Activated T-cell treated with anti-CD3 and anti-CD28 coated beads, Interleukin-2, amount 50 U/mL, for 48 hours (primary cell): ENCODE results near the gene ANKRD45.
"Not testable (repeated sequence)": the region's sequence is repeated elsewhere in the genome, so short reads cannot be mapped to it uniquely, and the experiment has no call there.

Experiments used
- DNase-seq, 2 experiments: peaks; one replicate each; pipeline ENCODE4 v3.0.0-alpha.2; 2020

The ANKRD45 gene

GRCh38 chr1:173570370-173571007 lies 99.2 kb downstream of the ANKRD45 start:
- no peak for DNase-seq

DNA sequence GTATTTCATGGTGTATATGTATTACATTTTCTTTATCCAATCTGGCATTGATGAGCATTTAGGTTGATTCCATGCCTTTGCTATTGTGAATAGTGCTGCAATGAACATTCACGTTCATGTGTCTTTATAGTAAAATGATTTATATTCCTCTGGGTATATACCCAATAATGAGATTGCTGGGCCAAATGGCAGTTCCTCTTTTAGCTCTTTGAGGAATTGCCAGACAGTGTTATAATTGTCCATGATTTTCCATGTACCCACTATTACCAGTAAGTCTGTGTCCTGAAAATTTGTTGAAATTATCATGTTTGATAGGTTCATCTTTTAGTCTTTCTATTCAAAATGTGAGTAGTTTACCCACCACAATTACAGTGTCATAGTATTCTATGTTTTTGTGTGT lies 101.2 kb downstream of the ANKRD45 start:
- no peak for DNase-seq

DNA sequence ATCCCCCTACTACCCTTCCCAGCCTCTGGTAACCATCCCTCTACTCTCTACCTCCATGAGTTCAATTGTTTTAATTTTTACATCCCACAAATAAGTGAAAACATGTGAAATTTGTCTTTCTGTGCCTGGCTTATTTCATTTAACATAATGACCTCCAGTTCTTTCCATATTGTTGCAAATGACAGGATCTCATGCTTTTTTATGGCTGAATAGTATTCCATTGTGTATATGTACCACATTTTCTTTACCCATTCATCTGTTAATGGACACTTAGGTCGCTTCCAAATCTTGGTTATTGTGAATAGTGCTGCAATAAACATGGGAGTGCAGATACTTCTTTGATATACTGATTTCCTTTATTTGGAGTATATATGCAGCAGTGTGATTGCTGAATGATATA lies 105.8 kb downstream of the ANKRD45 start:
- not testable (repeated sequence) for DNase-seq

GRCh38 chr1:173562813-173563212 lies 106.8 kb downstream of the ANKRD45 start:
- no peak for DNase-seq

- DNase-seq: no peak
Measured at GRCh38 chr1:173561263-173561662, 108.4 kb downstream of the ANKRD45 start.

DNA sequence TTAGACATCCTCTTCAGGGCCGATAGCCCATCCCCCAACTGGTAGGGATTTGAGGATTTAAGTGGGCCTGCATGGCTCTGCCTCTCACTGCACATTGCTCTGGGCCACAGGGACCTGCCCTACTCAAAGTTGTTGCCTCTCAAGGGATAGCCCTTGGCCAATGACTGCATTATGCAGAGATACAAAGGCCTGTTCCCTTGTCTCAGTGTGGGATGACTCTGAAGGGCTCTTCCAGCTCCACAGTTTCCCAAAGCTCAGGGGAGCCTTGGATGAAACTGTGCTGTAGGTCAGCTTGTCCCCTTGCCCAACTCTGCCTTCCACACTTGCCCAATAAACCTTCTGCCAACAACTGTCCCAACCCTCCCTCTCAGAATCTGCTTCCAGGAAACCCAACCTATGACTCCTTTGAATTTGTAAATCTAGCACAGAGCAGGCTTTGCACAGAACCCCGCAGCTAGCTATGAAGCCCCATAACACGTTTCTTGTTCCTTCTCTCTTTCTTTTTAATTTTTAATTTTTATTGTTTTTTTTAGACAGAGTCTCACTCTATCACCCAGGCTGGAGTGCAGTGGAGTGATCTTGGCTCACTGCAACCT lies 109.3 kb downstream of the ANKRD45 start:
- DNase-seq: no peak
